HUES64 (cell line): ENCODE results near the gene TMEM59.
"Not testable (repeated sequence)": the region's sequence is repeated elsewhere in the genome, so short reads cannot be mapped to it uniquely, and the experiment has no call there.

Experiments
- H3K27ac ChIP-seq: 2 replicates; pipeline ENCODE4 v1.7.0; 2013; ENCODE audit warnings: low read depth, low read length, inconsistent platforms
- H3K27me3 ChIP-seq: 2 replicates; pipeline ENCODE4 v1.6.1; 2013; ENCODE audit warnings: mild to moderate bottlenecking, low read length; ENCODE audit not compliant: insufficient read depth
- H3K36me3 ChIP-seq: 2 replicates; pipeline ENCODE4 v1.6.1; 2013; ENCODE audit warnings: mild to moderate bottlenecking, low read length; ENCODE audit not compliant: insufficient read depth
- H3K4me1 ChIP-seq: 2 replicates; pipeline ENCODE4 v1.6.1; 2013; ENCODE audit warnings: mild to moderate bottlenecking, low read length, moderate library complexity; ENCODE audit not compliant: insufficient read depth
- H3K4me3 ChIP-seq: 2 replicates; pipeline ENCODE4 v1.5.1; 2013; ENCODE audit warnings: mild to moderate bottlenecking, low read length, moderate library complexity
- H3K9ac ChIP-seq: 2 replicates; pipeline ENCODE4 v1.6.1; 2013; ENCODE audit warnings: mild to moderate bottlenecking, low read depth, low read length
- H3K9me3 ChIP-seq: 2 replicates; pipeline ENCODE4 v1.6.1; 2013; ENCODE audit warnings: low read depth, low read length; ENCODE audit not compliant: insufficient read depth
- WGBS: fragments of 150-250, 120-280 bp; methylation state at CpG from one replicate; pipeline ENCODE4 v1.1.7; 2013; ENCODE audit warnings: missing lambda C conversion rate; 5-methylcytosine and 5-hydroxymethylcytosine counted together

TMEM59 gene

DNA sequence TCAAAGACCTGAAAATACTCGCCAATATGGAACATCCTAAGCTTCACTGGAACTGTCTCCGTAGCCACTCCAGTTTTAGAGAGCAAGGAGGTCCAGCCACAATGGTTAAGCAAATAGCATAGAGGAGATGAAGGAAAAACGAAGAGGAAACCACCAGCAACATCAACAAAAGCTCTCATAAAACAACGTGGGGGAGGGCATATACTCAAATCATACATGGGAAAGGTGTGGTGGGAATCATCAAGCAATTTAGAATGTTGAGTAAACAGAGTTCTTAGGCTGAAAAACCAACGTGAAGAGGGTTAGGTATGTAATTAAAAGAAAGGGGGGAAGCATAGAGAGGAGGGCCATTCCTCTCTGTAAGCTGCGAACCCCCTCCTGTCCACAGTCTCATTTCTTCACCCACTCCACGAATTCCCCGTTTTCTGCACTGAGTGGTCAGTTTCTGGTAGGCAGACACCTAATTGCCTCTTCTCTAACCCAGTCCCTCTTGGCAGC, 1.0 kb downstream of the TMEM59 start:
- no peak overlapping the region for H3K27ac ChIP-seq
- H3K27me3 ChIP-seq, result no peaks in the 10 kb centered on the region
- H3K9me3 ChIP-seq, result no peaks in the 10 kb centered on the region
- 18% methylated on average over 7 of the region's 8 CpGs for WGBS
- H3K4me3 ChIP-seq, result peak overlapping the region; percentile 91
- H3K9ac ChIP-seq, result peak overlapping the region; percentile 83
- peaks cover 8% of the 10 kb centered on the region; the same call in 1 of the 2 replicates for H3K4me1 ChIP-seq
- H3K36me3 ChIP-seq, result no peaks in the 10 kb centered on the region

DNA sequence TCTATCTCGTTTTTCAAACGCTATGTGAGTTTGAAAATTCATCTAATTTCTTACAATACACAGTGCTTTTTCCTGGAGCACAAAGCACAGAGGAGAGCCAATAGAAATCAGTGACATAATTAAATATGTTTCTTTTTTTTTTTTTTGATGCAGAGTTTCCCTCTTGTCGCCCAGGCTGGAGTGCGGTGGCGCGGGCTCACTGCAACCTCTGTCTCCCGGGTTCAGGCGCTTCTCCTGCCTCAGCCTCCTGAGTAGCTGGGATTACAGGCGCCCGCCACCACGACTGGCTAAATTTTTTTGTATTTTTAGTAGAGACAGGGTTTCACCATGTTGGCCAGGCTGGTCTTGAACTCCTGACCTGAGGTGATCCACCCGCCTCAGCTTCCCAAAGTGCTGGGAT, 2.6 kb downstream of the TMEM59 start:
- not testable (repeated sequence) for H3K4me3 ChIP-seq, H3K36me3 ChIP-seq, H3K4me1 ChIP-seq, H3K27me3 ChIP-seq, H3K27ac ChIP-seq, H3K9me3 ChIP-seq, H3K9ac ChIP-seq
- WGBS, result 97% methylated on average over 12 of the region's 12 CpGs

DNA sequence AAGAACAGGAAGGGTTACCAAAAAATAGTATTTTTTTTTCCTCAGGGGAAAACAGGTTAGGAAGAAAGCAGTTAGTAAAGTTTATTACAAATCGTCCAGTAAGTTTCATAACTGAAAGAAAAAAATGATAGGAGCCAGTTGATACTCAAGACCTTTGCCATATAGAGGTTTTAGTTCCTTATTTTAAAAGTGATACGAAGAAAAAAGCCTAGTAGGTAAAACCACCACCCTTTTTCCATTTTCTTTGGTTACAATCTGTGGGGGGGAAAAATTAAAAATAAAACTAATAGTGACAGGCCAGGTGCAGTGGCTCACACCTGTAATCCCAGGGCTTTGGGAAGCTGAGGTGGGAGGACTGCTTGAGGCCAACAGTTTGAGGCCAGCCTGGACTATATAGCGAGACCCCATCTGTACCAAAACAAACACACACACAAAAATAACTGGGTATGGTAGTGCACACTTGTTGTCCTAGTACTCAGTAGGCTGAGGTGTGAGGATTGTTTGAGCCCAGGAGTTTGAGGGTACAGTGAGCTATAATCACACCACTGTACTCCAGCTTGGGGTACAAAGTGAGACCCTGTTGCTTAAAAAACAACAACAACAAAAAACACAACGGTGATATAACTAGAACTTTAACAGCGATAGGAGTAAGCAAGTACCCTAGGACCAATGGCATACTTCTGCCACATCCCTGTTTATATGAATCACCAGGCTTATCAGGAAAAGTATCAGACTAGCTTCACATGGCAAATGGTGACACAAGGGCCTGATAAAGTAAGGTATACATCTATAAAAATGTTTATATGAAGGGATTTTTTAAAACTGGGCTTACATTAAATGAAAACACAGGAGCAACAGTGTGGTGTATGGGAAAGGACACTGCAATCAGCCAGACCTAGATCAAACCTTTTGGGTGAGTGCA, 5.4 kb downstream of the TMEM59 start:
- Histone ChIP-seq H3K9ac (no peak overlapping the region), H3K27me3 (no peaks in the 10 kb centered on the region), H3K4me3 (no peak overlapping the region), H3K36me3 (peaks cover 21% of the 10 kb centered on the region), H3K4me1 (peaks cover 8% of the 10 kb centered on the region; the same call in 1 of the 2 replicates), H3K27ac (no peak overlapping the region), H3K9me3 (no peaks in the 10 kb centered on the region)
- 98% methylated on average over 4 of the region's 5 CpGs for WGBS

DNA sequence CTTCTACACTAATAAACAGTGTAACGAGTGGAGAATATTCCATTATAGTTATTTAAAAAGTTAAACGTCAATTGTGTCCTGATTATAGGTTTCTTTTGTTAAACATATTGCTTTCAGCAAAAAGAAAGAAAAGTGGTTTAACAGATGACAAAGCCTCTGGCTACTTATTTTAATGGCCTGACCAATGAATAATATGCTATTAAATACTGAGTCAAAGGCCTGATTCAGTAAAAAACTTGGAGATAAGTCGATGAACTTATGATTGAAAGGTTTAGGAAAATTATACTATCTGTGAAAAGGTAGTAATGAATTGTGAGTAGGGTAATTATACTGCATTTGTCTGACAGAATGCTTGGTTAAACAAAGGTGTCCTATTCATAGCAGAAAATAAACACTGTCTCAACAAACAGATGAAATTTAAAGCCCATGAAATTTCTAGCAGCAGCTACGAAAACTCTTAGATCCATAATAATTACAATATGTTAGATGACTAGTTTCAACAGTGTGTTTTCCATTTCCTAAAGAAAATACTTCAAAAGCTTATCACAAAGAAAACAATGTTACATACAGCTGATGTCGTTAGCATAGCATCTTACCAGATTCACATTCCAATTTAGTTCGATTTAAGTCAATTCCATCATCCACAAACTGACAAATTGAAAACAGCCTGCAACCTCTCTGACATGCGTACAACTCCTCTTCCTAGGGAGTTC, 6.2 kb downstream of the TMEM59 start:
- Histone ChIP-seq H3K9ac (no peak overlapping the region), H3K9me3 (no peaks in the 10 kb centered on the region), H3K36me3 (peaks cover 29% of the 10 kb centered on the region), H3K4me1 (peaks cover 6% of the 10 kb centered on the region; the same call in 1 of the 2 replicates), H3K27me3 (no peaks in the 10 kb centered on the region), H3K27ac (no peak overlapping the region), H3K4me3 (no peak overlapping the region)
- WGBS, result 90% methylated on average over 6 of the region's 7 CpGs

DNA sequence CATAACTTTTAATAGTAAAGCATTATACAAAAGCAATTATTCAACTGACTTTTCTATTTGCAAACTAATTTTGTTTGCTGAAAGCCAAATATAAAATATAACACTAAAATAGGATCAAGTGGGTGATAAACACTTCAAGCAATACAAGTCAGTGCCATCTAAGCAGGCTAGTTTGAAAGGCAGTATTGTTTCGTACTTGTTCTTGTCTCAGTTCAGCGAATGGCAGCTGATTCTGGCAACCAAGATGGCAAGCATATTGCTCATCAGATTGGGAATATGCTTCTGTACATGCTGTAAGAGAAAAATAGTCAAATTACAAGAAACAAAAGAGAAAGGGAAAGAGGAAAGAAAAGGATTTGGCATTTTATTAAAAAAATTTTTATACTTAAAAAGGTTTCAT, 7.5 kb downstream of the TMEM59 start:
- Histone ChIP-seq H3K9ac (no peak overlapping the region), H3K4me3 (no peak overlapping the region), H3K27ac (no peak overlapping the region), H3K27me3 (no peaks in the 10 kb centered on the region), H3K9me3 (no peaks in the 10 kb centered on the region), H3K36me3 (peaks cover 43% of the 10 kb centered on the region), H3K4me1 (no peaks in the 10 kb centered on the region)
- 91% methylated on average over 2 of the region's 2 CpGs for WGBS

DNA sequence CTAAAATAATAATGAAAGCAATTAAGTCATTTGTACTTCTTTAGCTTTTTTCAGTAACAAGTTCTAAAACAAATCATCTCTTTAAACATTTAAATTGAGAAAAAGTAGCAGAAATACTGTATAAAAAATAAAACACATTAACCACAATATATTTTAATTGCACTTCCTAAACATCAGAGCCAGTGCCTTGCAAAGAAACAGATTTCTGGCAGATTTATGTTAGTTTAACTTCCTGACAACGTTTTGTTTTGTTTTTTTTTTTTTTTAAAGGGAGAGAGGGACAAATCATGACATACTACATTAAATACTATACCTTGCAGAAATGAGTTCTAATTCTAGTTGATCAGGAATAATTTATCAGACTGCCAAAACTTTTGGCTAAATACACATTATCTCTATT, 11.2 kb downstream of the TMEM59 start:
- Histone ChIP-seq H3K4me1 (no peaks in the 10 kb centered on the region), H3K9me3 (no peaks in the 10 kb centered on the region), H3K27ac (no peak overlapping the region), H3K27me3 (no peaks in the 10 kb centered on the region), H3K4me3 (no peak overlapping the region), H3K9ac (no peak overlapping the region), H3K36me3 (peaks cover 78% of the 10 kb centered on the region)
- WGBS, result no CpG with 5 or more reads among the region's 1 CpG

DNA sequence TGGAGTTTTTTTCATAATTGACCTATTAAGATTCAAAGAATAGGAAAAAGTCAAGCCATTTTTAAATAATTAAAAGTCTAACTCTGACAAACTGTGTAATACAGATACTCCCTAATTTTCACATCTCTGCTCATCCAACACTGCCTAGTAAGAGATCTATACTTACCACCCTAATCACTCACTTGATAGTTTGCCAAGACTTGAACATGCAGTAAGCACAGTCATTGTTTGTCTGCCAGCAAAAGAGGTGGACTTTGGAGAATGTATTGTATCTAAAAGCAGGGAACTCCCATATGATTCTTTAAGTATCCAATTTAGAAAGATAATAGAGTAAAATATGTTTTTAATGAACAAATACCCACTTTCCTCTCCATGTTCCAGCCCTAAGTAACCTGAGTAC, 15.5 kb downstream of the TMEM59 start:
- Histone ChIP-seq H3K27ac (no peak overlapping the region), H3K9ac (no peak overlapping the region), H3K27me3 (no peaks in the 10 kb centered on the region), H3K9me3 (no peaks in the 10 kb centered on the region), H3K4me1 (no peaks in the 10 kb centered on the region), H3K36me3 (peaks cover 87% of the 10 kb centered on the region), H3K4me3 (no peak overlapping the region)

DNA sequence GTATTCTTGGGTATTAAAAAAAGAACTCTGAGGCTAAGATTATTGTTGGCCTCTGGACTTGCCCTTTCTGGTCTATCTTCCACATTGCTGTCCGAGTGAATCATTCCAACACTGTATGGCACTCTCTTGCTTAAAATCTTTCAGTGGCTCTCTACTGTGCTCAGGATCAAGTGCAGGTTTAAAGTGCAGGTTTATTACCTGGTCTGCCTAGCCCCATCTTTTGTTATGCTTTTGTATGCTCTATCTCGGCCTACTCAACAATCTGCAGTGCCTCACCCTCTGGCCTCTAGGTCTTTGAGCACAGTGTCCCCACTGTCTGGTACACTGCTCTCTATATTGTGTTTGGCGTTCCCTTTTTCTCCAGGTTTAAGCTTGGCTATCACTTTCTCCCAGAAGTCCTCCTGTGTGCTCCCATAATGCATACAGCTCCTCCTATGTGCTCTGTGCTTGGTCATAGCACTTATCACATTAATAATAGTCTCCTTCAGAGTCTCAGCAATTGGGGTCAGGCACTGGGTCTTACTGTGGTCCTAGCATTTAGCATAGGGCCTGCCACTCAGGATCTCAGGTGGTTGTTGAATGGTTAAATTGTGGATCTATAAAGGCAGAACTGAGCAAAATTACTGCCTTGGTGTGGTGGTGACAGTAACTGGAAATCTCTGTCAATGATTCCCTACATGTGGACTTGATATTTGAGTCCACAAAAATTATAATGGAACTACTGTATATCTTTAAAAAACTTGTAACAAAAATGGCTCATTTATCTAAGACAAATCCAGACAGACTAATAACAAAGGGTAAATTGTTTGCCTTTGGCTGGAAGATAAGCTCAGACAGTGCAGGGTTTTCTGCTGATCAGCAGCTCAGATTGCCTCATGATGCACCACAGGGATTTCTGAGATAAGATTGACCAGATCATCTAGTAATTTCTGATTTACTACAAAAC, 24.4 kb downstream of the TMEM59 start:
- no peaks in the 10 kb centered on the region for H3K27me3 ChIP-seq
- H3K4me1 ChIP-seq, result no peaks in the 10 kb centered on the region
- peaks cover 24% of the 10 kb centered on the region for H3K36me3 ChIP-seq
- H3K27ac ChIP-seq, result no peak overlapping the region
- H3K9ac ChIP-seq, result no peak overlapping the region
- H3K9me3 ChIP-seq, result no peaks in the 10 kb centered on the region
- H3K4me3 ChIP-seq, result no peak overlapping the region
- 88% methylated on average over 3 of the region's 3 CpGs for WGBS

DNA sequence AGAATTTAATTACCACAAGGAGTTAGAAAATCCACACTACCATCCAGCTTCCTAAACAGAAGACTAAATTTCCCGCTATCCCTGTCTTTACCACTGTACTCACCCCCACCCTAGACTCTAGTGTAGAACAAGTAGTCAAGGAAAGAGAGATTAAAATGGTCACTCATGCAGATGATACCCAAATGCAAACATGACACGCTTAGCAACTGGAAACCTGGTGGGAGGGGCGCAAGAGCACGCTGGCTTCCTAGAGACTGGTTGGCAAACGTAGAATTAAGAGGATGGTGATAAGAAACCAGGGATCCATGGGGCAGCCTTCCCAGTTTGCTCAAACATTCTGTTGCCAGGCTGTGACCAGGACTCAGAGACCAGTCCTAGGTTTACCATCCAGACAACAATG, 25.2 kb downstream of the TMEM59 start:
- Histone ChIP-seq H3K36me3 (peaks cover 24% of the 10 kb centered on the region), H3K4me1 (no peaks in the 10 kb centered on the region), H3K9ac (no peak overlapping the region), H3K9me3 (no peaks in the 10 kb centered on the region), H3K27me3 (no peaks in the 10 kb centered on the region), H3K27ac (no peak overlapping the region), H3K4me3 (no peak overlapping the region)
- WGBS, result 90% methylated on average over 5 of the region's 5 CpGs

DNA sequence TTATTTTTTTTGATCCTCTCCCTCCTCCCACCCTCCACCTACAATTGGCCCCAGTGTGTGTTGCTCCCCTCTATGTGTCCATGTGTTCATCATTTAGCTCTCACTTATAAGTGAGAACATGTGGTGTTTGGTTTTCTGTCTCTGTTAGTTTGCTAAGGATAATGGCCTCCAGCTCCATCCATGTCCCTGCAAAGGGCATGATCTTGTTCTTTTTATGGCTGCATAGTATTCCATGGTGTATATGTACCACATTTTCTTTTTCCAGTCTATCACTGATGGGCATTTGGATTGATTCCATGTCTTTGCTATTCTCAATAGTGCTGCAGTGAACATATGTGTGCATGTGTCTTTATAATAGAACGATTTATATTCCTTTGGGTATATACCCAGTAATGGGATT, 28.2 kb downstream of the TMEM59 start:
- 100% methylated on average over 1 of the region's 1 CpG for WGBS

More for the DNA sequence above, 28.2 kb downstream of the TMEM59 start:
- not testable (repeated sequence) for H3K4me1 ChIP-seq, H3K9me3 ChIP-seq, H3K27ac ChIP-seq, H3K4me3 ChIP-seq, H3K27me3 ChIP-seq, H3K36me3 ChIP-seq, H3K9ac ChIP-seq
